ENCODE measurements around the gene IQCM.

IQCM gene

DNA sequence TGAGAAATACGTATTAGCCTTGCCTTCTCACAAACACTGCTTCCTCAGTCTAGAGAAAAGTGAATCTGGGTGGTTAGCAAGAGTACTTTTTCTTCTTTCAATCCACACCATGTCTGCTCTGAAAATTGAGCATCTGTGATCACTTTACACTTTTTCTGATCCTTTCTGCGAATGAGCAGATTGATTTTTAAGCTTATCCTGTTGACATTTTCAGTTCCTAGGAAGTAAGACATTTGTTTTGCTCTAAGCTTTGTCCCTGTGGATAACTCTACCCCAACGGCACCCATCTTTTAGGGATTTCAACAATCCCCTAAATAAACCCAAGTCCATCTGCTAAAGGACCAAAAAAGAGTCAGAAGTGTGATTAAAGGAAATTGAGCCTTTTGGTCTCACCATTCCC is 487.5 kb downstream of the IQCM start:
- no peaks in the 10 kb centered on the region for H3K4me1 ChIP-seq
- H3K4me3 ChIP-seq (ENCODE audit: low read depth, low read length) = no peak overlapping the region
- no peaks in the 10 kb centered on the region for H3K36me3 ChIP-seq
- H3K9me3 ChIP-seq = no peaks in the 10 kb centered on the region
- H3K27me3 ChIP-seq = no peaks in the 10 kb centered on the region
- TF ChIP-seq, protein P1, sequence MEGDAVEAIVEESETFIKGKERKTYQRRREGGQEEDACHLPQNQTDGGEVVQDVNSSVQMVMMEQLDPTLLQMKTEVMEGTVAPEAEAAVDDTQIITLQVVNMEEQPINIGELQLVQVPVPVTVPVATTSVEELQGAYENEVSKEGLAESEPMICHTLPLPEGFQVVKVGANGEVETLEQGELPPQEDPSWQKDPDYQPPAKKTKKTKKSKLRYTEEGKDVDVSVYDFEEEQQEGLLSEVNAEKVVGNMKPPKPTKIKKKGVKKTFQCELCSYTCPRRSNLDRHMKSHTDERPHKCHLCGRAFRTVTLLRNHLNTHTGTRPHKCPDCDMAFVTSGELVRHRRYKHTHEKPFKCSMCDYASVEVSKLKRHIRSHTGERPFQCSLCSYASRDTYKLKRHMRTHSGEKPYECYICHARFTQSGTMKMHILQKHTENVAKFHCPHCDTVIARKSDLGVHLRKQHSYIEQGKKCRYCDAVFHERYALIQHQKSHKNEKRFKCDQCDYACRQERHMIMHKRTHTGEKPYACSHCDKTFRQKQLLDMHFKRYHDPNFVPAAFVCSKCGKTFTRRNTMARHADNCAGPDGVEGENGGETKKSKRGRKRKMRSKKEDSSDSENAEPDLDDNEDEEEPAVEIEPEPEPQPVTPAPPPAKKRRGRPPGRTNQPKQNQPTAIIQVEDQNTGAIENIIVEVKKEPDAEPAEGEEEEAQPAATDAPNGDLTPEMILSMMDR (IDR thresholded peaks at IDR 0.05; ENCODE audit: low read depth, low read length) = no peak
- DNase-seq = no peak

DNA sequence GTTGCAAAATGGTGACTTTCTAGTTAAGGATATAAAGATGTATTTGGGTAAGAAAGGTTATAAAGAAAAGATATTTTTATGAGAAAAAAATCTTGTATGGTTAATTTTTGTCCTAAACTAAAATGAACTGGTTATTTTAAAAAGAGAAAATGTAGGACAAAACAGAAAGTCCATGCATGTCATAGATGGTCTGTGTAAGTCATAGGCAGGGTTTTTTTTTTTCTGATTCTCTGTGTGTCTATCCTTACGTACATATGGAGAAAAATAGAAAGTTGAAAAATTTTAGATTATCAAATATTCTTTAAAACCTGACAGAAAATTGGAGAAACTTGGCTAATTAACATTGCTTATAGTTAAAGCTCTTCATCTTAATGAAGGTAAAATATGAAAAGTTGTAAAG is 493.4 kb downstream of the IQCM start:
- no peak overlapping the region for H3K4me3 ChIP-seq (ENCODE audit: low read depth, low read length)
- no peaks in the 10 kb centered on the region for H3K27me3 ChIP-seq
- no peaks in the 10 kb centered on the region for H3K4me1 ChIP-seq
- TF ChIP-seq, protein P1 (IDR thresholded peaks at IDR 0.05; ENCODE audit: low read depth, low read length) = no peak
- DNase-seq = no peak
- no peaks in the 10 kb centered on the region for H3K9me3 ChIP-seq
- H3K36me3 ChIP-seq = no peaks in the 10 kb centered on the region

DNA sequence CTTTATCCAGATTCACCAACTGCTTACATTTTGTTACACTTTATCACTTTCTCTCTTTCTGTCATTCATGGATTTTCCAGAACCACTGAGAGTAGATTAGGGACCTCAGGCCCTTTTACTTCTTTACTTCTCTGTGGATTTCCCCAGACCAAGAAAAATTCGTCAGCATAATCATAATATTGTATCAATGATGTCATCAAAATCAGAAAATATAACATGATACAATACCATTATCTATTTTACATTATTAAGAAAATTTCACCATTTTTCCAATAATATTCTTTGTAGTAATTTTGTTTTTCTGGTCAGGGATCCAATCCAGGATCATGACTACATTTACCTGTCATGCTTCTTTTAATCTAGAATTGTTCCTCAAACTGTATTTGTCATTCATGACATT is 494.2 kb downstream of the IQCM start:
- no peaks in the 10 kb centered on the region for H3K9me3 ChIP-seq
- no peaks in the 10 kb centered on the region for H3K4me1 ChIP-seq
- H3K4me3 ChIP-seq (ENCODE audit: low read depth, low read length) = no peak overlapping the region
- TF ChIP-seq, protein P1 (IDR thresholded peaks at IDR 0.05; ENCODE audit: low read depth, low read length) = no peak
- H3K36me3 ChIP-seq = no peaks in the 10 kb centered on the region
- no peak for DNase-seq
- no peaks in the 10 kb centered on the region for H3K27me3 ChIP-seq

DNA sequence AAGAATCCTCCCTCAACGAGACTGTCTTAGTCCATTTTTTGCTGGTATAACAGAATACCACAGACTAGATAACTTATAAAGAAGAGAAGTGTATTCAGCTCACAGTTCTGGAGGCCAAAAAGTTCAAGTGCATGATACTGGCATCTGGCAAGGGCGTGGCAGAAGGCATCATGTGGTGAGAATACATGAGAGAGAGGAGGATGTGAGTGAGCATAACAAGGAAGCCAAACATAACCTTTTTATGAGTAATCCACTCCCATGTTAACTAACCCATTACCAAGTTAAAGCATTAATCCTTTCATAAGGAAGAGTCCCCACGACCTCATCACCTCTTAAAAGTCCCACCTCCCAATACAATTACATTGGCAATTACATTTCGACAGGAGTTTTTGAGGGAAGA is 504.6 kb downstream of the IQCM start:
- no peaks in the 10 kb centered on the region for H3K9me3 ChIP-seq
- H3K4me1 ChIP-seq = no peaks in the 10 kb centered on the region
- H3K4me3 ChIP-seq (ENCODE audit: low read depth, low read length) = no peak overlapping the region
- H3K27me3 ChIP-seq = no peaks in the 10 kb centered on the region
- TF ChIP-seq, protein P1 (IDR thresholded peaks at IDR 0.05; ENCODE audit: low read depth, low read length) = no peak
- no peak for DNase-seq
- H3K36me3 ChIP-seq = no peaks in the 10 kb centered on the region

DNA sequence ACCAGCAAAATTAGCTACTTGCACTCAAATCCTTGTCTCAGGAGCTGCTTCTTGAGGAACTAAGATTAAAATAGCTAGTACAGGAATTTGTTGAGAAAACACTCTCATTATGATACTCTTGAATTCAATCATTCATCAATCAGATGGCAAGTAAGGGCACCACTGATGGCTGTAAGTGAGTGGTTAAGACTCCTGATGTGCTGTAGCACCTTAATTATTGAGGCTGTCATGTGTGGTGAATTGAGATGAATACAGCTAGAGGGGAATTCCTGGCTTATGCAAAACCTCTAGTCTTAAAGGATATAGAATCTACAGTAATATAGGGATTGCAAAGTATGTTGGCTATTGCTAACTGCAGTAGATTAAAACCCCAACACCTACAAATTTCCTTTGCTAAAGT is 509.1 kb downstream of the IQCM start:
- H3K4me3 ChIP-seq (ENCODE audit: low read depth, low read length) = no peak overlapping the region

More for the DNA sequence above, 509.1 kb downstream of the IQCM start:
- no peak for DNase-seq
- no peaks in the 10 kb centered on the region; the same call in 1 of the 2 replicates for H3K9me3 ChIP-seq
- TF ChIP-seq, protein P1 (IDR thresholded peaks at IDR 0.05; ENCODE audit: low read depth, low read length) = no peak
- no peaks in the 10 kb centered on the region for H3K4me1 ChIP-seq
- H3K27me3 ChIP-seq = no peaks in the 10 kb centered on the region
- H3K36me3 ChIP-seq = no peaks in the 10 kb centered on the region

Data from BE2C (cell line).